ENCODE data around the gene AK1. TPM values are rescaled to one million over a fixed set of nuclear protein-coding genes. Genes with fewer than 3 reads are reported as not detected.

AK1 gene
- total and polyA plus RNA-seq, 2 of the 13 experiments (the other 11 are each of a cell fraction or from before 2014, with no cell fraction given), result 19.1 to 32.8 TPM

GRCh38 chr9:127869310-127870152 is 7.9 kb downstream of the AK1 start (continued):
- TF ChIP-seq TFAP4 (IDR thresholded peaks at IDR 0.05; ENCODE audit: borderline replicate concordance, low read depth) (peak; percentile 61; the same call in 1 of the 2 replicates), ZNF691 (CRISPR knock-in tag; IDR thresholded peaks at IDR 0.05; ENCODE audit: borderline replicate concordance, low read depth) (no peak), RFX1 (IDR thresholded peaks at IDR 0.05) (no peak), ZNF281 (CRISPR knock-in tag; IDR thresholded peaks at IDR 0.05; ENCODE audit: borderline replicate concordance) (no peak), ZNF768 (CRISPR knock-in tag; IDR thresholded peaks at IDR 0.05) (peak; percentile 74), ZBTB20 (CRISPR knock-in tag; IDR thresholded peaks at IDR 0.05; ENCODE audit: borderline replicate concordance, low read depth) (no peak), ZNF180 (CRISPR knock-in tag; IDR thresholded peaks at IDR 0.05; ENCODE audit: borderline replicate concordance, low read depth) (no peak), GTF3A (CRISPR knock-in tag; conservative IDR thresholded peaks at IDR 0.05) (no peak)
- TF ChIP-seq, protein P1, sequence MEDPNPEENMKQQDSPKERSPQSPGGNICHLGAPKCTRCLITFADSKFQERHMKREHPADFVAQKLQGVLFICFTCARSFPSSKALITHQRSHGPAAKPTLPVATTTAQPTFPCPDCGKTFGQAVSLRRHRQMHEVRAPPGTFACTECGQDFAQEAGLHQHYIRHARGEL (CRISPR knock-in tag; IDR thresholded peaks at IDR 0.05), result 0 out of 2 replicates have a peak, but pooled peaks have one; percentile 28
- TF ChIP-seq, protein P2, sequence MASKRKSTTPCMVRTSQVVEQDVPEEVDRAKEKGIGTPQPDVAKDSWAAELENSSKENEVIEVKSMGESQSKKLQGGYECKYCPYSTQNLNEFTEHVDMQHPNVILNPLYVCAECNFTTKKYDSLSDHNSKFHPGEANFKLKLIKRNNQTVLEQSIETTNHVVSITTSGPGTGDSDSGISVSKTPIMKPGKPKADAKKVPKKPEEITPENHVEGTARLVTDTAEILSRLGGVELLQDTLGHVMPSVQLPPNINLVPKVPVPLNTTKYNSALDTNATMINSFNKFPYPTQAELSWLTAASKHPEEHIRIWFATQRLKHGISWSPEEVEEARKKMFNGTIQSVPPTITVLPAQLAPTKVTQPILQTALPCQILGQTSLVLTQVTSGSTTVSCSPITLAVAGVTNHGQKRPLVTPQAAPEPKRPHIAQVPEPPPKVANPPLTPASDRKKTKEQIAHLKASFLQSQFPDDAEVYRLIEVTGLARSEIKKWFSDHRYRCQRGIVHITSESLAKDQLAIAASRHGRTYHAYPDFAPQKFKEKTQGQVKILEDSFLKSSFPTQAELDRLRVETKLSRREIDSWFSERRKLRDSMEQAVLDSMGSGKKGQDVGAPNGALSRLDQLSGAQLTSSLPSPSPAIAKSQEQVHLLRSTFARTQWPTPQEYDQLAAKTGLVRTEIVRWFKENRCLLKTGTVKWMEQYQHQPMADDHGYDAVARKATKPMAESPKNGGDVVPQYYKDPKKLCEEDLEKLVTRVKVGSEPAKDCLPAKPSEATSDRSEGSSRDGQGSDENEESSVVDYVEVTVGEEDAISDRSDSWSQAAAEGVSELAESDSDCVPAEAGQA (IDR thresholded peaks at IDR 0.05; ENCODE audit: low read depth), result no peak
- TF ChIP-seq, protein P2 (CRISPR knock-in tag; IDR thresholded peaks at IDR 0.05; ENCODE audit: borderline replicate concordance), result no peak
- TF ChIP-seq, protein P3, sequence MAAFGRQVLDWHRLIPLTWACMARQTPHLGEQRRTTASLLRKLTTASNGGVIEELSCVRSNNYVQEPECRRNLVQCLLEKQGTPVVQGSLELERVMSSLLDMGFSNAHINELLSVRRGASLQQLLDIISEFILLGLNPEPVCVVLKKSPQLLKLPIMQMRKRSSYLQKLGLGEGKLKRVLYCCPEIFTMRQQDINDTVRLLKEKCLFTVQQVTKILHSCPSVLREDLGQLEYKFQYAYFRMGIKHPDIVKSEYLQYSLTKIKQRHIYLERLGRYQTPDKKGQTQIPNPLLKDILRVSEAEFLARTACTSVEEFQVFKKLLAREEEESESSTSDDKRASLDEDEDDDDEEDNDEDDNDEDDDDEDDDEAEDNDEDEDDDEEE (CRISPR knock-in tag; IDR thresholded peaks at IDR 0.05), result no peak

All from HepG2 (cell line).